KG1 (cell line): ENCODE results near the gene APOC1.

Experiments
- DNase-seq: peaks from one replicate; lab custom pipeline; 2025; lab: John Stamatoyannopoulos, UW

Gene APOC1

DNA sequence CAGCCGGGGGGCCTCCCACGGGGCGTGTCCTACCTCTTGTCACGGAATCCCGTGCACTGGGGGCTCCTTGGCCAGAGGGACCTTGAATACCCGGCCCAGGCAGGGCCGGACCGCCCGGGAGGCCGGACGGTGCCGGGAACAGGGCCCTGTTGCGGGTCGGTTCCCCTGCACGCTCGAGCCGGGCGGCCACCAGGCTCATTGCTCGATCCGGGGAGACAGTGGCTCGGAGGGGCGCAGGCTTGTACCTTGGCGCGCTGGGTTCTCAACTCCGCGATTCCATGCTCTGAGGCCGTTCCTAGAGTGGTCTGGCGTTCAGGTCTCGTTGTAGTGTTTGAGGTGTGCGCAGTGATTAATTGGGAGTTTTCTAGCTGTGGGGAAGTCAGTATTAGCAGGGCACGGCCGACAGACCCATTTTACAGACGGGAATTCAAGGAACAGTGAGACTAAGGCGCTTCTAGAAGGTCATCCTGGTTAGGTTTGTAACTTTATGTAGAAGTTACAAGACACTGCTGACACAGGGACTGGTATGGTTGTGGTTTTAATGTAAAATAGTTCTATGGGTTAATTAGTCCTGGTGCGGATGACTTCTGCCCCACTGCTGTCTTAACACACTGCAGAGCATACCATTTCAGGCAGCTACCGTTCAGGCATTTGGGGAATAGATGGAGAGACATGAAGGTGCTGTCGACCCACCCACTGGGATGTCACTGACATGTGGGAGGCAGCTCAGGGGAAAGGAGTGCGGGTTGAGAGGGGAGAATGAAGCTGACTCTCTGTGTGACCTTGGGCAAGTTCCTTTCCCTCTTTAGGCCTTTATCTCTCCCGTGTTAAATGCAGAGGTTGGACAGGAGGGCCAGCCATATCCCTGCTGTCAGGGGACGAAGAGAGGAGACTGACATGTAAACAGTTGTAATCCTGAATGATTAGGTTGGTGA is 41.4 kb downstream of the APOC1 start:
- no peak for DNase-seq

DNA sequence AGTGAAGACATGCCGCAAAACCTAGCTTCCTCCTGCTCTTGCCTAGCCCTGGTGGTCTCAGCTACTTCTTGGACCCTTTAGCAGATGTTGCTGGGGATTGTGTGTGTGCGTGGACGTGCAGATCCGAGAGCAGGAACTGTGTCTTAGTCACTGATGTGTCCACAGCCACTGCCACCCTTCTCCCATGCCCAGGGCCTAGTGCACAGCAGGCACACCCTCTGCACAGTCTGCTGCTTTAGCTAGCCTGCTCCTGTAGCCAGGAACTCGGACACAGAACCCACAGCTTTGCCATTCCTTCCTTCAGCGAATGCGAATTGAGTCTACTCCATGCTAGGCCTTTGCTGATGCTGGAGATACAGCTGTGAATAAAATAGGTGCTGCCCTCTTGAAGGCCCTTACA is 43.1 kb downstream of the APOC1 start:
- DNase-seq = no peak

DNA sequence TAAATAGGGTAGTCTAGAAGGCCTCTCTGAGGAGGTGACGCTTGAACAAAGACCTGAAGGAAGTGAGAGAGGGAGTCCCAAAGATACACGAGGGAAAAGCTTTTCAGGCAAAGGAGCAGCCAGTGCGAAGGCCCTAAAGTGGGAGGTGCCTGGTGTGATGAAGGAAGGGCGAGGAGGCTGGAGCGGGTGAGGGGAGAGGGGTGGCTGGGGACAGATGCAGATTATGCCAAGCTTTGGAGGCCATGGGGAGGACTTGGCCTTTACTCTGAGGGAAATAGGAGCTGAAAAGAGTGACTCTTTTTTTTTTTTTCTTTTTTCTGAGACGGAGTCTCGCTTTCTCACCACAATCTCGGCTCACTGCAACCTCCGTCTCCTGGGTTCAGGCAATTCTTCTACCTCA is 43.7 kb downstream of the APOC1 start:
- DNase-seq = no peak

GRCh38 chr19:44959691-44960090 is 45.3 kb downstream of the APOC1 start:
- DNase-seq = no peak

DNA sequence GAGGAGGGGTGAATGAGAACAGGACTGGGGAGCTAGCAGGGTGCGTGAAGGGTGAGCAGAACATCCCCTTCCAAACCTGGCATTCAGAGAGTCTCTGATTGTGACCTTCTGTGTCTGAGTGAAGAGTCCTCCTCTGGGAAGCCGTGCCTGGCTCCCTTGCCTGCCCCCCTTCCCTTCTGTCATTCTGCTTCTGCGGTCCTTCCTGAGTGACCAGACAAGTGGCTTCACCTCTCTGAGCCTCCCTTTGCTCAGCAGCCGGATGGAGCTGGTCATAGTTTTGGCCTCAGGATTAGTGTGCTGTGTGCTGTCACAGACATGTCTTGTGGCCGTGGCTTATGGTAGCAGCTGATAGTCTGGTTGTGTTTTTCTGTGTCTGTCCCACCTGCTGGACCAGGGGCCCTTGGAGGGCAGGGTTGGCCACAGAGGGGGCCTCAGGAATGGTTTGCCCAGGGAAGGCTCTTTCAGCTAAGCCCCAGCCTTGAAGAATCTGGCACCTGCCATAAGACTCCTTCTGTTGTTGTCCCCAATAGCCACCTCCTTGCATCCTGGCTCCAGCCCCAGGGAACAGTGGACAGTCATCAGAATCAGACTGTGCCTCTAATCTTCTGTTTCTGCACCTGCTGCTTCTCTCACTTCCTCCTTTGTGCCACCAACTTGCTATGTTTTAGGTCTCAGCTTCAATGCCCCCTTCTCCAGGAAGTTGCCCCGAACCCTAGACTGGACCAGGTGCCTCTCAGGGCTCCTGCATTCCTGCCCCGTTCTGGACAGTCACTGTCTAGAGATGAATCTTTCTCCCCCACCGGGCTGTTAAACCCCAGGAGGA is 46.7 kb downstream of the APOC1 start:
- DNase-seq = no peak

DNA sequence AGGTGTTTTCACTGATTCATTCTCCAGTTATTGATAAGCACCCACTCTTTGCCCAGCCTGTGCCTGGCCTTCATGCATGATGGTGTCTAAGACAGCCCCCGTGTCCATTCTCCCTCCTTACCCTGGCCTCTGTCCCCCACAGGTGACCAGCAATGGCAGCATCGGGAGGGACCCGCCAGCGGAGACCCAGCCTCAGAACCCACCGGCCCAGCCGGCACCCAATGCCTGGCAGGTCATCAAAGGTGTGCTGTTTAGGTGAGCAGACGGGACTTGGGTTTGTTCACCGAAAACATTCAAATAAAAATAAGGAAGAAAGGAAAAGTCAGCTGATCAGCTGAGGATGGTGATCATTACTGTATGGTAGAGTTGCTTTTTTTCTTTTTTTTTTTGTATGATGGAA is 47.4 kb downstream of the APOC1 start:
- DNase-seq = no peak

DNA sequence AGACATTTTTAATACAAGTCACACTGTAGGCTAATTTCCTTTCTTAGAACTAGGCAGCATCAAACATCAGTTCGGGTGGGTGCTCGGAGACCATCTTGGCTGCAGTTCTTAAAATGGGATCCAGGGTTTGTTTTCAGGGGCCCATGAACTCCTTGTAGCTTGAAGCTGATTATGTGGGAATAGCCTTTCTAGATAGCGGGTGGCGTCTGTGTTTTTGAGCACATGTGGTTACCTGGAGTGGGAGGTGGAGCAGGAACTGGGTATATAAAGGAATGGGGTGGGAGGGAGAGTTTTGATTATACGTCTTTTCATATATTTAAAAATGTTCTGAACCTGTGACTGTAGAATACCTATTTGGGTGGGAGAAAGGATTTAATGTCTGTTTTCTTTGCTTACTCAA is 53.7 kb downstream of the APOC1 start:
- DNase-seq = no peak

GRCh38 chr19:44968670-44969069 is 54.3 kb downstream of the APOC1 start:
- DNase-seq = no peak
